Hypothalamus (tissue), 51 donors: ENCODE results near the gene DUSP18.
"Not testable (repeated sequence)": the region's sequence is repeated elsewhere in the genome, so short reads cannot be mapped to it uniquely, and the experiment has no call there.

ENCODE experiments used
- DNase-seq, 51 donors: peaks; one replicate each; lab custom pipeline; 2025; lab: John Stamatoyannopoulos, UW

The DUSP18 gene

DNA sequence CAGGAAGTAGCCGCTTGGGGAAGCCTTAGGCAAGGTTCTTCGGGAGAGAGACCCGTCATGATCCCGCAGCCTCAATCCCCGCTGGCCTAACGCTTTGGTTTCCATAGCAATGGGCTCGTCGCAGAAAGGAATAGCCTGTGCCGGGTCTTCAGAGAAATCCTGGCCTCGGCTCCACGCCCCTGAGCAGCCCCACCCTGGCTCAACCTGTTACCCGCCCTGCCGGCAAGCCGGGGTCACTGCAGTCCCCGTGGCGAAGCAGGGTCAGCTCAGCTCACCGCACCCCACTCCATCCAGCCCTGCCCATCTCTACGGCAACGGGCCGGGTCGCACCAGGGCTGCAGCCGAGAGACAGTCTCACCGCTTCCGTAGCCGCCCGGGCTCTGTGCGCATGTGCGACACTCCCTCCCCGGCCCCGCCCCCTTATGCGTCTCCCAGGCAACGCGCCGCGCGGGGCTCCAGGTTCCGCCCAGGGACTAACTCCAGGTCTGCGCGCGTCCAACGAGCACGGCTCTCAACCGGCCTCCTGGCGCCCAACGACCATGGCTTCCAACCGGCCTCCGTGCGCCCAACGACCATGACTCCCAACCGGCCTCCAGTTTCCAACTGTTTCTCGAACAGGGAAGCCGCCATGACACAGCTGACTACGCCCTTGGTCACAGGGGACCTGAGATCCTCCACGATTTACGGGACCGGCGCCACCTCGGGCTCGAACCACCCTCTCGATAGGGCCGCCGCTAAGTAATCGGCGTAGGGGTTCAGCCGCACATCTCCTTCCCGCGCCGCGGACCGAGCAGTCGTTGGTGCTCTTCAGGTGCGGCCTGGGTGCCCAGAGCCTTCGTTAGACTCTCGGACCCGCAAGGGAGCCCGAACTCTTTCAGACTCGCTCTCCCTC is at the start of gene DUSP18:
TSS of gene DUSP18 (minus strand) at position 382 of the 892 bp plus-strand sequence. CDS start 3,872 bp downstream, outside the sequence.
- DNase-seq, result peak; percentile 60 to 96 (median 88)

DNA sequence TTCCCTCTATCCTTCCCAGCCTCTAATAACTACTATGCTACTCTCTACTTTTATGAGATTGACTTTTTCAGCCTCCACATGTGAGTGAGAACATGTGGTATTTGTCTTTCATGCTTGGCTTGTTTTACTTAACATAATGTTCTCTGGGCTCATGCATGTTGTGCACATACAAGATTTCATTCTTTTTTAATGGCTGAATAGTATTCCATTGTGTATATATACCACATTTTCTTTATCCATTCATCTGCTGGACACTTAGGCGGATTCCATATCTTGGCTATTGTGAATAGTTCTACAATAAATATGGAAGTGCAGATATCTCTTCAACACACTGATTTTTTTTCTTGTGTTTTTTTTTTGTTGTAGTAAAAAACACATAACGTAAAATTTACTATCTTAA is 46.4 kb upstream of the DUSP18 start:
- DNase-seq, result no peak

DNA sequence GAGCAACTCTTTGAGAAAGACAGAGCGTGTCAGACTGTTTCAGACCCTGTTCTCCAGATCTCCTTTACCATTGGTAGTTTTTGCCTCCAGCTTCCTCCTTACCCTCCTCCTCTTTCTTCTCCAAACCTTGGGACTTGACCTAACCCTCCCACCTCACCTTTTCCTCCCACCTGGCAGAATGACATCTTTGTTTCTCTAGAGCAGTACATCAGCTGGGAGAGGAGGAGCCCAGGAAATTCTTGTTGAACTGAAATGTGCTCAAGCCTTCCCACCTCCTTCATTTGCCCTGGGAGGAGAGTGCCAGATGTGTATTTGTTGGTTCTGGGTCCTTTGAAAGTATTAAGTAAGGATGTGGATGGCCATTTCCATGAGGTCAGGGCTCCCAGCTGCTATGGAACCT is 44.4 kb upstream of the DUSP18 start:
- no peak for DNase-seq

DNA sequence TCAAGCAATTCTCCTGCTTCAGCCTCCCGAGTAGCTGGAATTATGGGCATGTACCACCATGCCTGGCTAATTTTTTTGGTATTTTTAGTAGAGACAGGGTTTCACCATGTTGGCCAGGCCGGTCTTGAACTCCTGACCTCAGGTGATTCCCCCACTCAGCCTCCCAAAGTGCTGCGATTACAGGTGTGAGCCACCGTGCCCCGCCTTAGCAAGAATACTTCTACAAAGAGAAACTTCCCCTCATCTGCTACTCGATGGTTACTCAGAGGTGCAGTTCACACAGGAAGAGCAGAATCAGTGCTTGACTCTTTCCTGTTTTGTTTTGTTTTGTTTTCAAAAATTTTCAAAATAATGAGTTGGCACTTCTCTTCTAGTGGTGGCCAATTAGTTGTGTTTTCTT is 42.3 kb upstream of the DUSP18 start:
- not testable (repeated sequence) for DNase-seq

DNA sequence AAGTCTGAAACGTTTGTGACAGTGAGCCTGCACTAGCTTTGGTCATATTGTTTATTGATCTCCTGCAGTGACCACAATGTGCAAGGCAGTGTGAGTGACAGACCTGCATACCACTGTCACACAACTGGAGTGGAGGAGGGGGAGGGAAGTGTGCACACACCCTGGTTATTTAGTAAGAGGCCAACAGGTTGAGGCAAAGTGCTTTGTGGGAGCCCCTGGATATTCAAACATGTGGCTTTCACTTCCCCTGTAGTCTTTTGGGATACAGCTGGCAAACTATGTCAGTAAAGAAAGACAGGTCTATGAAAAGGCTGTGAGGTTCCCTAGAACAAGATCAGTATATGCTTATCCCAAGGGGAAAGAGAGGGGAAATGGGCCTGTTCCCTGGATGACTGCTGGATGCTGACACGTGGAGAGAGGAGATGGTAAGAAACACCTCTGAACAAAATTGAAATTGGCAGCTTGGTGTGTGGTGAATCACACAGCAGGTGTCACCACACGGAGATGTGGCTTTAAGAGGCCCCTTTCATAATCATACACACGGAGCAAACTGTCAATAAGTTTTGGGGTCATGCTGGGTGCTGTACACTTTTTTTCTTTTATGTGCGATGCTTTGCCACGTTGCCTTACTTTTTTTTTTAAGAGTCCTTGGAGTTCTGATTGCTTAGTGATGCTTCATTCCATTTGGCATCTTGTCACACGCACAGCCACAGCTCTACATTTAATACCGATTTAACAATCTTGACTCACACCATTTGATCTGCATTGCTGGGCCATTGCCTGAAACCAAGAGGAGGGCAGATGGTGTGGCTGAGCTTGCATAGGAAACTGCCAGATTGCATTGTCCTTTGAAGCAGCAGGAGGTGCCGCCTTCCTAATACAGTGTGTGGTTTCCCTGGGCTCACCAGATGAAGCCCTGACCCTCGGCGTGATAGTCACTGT is 38.3 kb upstream of the DUSP18 start:
- peak in 1 of 51 donors; percentile 32 for DNase-seq

DNA sequence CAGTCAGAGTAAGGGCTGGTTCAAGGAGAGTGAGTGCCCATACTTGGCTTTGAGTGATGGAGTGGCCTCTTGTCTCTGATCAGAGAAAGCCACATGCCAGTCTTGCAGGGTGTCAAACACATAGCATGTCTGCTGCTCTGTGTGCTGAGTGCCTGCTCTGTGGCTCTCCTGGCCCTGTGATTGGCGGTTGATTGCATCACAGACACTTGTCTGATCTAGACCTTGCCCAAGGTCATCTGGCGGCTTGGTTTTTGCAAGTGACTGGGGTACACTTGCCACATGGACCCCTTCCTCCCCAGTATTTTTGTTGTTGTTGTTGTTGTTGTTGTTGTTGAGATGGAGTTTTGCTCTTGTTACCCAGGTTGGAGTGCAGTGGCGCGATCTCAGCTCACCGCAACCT is 37.3 kb upstream of the DUSP18 start:
- DNase-seq, result no peak

DNA sequence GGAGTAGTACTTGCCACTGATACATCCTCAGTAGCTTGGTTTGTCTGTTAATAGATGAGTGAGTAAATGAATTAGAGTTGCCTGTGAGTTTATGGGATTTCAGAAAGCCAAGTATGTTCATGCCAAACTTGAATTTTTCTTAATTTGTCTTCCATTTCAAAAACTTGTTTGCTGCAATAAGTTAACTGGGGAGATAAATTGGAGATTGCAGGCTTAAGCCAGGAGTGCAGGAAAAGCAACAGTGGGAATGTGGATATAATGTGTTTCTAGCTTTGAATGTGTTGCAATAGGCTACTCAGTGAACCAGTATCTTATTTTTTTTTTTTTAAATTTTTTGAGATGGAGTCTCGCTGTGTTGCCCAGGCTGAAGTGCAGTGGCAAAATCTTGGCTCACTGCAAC is 35.2 kb upstream of the DUSP18 start:
- no peak for DNase-seq

DNA sequence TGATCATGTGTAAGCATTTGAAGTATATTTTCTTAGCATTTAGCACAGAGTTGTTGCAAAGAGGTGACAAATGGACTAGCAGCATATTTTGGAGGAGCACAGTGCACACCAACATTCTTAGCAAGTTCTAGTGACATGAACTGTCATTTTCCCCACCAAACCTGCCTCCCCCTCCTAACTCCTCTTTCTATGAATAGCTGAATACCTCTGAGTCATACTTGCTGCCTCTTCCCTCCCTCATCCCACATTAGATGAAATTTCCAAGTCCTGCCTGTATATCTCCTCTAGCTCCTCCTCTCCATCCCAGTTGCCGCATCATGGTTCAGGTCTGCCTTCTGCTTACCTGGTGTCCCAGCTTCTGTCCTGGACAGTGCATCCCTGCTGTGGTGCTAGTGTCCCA is 34.2 kb upstream of the DUSP18 start:
- peak in 1 of 51 donors; percentile 30 for DNase-seq

DNA sequence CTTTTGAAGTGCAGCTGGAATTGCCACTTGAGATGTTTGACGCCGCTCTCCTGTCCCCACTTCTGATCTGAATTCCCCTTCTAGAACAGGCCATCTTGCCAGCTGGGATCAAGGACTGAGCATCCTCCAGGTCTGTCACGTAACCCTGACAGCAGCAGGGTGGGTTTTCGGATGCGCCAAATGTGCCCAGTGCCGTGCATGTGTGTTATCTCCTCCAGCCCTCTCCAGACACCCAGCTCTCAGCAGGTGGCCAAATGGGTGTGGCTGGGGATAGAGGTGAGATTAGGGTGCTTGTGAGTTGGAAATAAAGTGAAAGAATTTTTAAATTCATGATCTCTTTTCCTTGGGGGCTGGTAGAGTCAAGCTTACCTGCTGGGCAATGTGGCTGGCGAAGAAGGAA is 30.3 kb upstream of the DUSP18 start:
- no peak for DNase-seq

DNA sequence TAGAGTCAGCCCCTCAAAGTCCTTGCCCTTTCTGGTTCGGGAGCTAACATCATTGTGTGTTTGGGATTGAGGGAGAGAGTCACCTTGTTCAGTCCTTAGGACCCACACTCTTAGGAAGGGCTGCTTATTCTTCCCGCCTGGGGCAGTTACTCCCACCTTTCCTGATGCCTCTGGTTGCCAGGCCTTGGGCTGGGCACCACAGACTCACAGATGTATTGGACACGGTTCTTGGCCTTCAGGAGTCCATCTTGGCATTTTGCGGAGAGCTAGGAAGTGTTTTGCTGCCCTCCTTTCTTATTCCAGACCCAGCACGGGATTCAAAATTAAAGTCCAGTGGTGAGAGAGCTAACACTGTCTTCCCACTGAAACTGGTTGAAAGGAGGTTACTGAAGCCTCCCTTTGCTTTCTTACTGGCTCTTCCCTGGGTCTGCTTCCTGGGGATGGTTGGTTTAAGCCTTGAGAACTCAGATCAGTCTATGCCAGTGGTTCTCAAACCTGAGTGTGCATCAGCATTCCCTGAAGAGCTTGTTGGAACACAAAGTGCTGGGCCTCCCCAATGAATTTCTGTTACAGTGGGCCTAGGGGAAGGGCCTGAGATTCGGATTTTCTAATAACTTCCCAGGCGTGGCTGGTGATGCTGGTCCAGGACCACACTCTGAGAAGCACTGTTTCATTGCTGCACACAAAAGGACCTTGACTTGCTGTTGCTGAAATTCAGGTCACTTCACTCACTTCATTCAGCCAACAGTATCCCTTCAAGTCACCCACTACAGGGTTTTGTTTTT is 28.4 kb upstream of the DUSP18 start:
- DNase-seq, result peak in 2 of 51 donors; percentile 27 to 52

DNA sequence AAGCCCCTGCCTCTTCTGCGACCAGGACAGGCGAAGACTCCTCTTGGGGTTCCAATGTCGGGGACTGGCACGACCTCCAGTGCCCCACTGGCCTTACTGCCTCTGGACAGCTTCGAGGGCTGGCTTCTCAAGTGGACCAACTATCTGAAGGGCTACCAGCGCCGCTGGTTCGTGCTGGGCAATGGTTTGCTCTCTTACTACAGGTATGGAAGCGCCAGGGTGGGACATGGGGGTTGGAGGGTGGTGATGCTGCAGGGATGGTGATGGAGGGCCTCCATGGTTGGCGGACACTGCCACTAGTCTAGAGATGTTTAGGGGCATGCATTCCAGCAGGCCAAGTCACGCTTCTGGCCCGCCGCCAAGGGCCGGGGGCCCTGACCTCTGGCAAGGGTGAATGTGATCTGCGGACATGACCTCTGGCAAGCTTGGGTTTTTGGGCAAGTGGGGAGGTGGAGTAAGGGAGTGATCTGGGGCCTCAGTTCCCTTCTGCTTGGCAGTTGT is 27.7 kb upstream of the DUSP18 start:
- peak in 28 of 51 donors; percentile 23 to 76 (median 42) for DNase-seq

DNA sequence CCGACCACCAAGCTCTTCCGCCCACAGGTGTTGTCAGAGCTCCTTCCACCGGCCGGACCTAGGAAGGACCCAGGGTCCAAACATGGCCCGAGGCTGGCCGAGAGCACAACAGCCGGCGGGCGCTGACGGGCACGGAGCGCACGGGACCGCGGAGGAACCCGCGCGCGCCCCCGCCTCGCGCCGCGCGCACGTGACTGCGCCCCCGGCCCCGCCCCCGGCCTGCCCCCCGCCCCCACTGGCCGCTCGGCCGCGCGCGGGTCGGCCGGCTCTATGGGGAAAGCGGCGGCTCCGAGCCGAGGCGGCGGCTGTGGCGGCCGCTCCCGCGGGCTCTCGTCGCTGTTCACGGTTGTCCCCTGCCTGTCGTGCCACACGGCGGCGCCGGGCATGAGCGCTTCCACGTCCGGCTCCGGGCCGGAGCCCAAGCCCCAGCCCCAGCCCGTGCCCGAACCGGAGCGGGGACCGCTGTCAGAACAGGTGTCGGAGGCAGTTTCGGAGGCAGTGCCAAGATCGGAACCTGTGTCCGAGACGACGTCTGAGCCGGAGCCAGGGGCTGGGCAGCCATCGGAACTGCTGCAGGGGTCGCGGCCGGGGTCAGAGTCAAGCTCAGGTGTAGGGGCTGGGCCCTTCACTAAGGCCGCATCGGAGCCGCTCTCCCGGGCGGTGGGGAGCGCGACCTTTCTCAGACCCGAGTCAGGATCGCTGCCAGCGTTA is 27.1 kb upstream of the DUSP18 start, which contains the start of gene OSBP2:
TSS of gene OSBP2 (plus strand) at position 235 of the 711 bp plus-strand sequence. CDS start at position 271, 36 bp downstream.
- peak in 41 of 51 donors; percentile 19 to 76 (median 46) for DNase-seq

DNA sequence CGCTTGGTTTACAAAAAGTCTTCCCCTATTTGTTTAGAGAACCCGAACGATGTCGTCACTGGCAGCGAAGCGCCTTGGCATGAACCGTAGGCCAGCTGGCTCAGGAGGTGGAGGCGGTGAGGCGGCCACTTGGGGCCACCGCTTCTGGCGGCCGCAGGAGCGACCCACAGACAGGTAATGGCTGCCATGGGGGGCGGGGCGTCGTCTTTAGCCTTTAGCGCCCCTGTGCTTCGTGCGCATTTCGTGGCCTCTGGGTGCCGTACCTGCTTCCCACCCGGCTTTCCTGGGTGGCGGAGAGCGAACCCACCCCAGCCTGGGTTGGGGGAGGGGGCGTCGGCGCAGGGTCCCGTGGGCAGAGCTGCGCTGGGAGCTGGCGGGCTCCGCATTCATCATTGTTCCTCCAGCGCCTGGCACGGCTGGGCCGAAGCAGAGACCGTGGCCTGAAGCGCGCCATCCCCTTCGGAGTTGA is 26.5 kb upstream of the DUSP18 start:
- peak in 44 of 51 donors; percentile 15 to 76 (median 51) for DNase-seq

DNA sequence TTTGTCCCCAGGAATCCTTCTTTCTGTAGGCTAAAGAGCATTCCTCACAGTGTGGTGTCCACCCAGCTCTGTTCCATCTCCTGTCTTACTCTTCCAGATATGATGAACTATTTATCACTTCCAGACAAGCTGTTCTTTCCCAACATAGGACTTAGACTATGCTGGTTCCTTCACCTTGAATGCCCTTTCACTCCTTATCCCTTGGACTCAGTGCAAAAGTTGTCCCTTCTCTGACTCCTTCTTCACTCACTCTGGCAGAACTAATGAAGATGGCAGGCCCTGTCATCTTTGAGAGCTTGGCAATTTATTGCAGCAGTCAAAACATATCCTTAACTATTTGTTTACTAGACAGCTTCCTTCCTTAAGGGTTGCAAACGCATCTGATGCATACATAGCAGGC is 23.5 kb upstream of the DUSP18 start:
- no peak for DNase-seq

DNA sequence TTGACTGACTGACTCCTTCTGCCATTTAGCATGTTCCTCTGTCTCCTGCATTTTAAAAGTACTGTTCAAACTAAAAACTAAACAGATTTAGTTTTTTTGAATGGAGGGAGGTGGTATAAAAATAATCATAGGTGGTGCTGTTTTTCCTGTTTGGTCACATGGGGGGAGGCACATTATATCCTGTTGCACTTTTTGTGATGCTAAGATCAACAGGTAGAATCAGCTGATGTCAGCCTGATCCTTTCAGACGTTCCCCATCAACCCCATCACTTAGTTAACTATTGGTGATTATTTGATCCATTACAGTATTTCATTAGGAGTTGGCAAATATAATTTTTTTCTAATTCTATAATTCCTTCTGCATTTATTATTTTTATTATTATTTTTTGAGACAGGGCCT is 21.9 kb upstream of the DUSP18 start:
- no peak for DNase-seq

DNA sequence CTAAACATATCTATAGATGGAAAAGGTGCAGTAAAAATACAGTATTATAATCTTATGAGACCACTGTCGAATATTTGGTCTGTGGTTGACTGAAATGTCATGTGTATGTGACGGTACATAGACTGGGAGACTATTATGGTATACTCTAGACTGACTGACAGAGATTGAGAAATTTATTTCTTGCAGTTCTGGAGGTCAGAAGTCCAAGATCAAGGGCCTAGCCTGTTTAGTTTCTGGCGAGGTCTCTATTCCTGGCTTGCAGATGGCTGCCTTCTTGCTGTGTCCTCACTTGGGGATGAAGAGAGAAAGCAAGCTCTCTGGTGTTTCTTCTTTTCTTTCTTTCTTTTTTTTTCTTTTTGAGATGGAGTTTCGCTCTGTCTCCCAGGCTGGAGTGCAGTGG is 19.7 kb upstream of the DUSP18 start:
- DNase-seq, result no peak

DNA sequence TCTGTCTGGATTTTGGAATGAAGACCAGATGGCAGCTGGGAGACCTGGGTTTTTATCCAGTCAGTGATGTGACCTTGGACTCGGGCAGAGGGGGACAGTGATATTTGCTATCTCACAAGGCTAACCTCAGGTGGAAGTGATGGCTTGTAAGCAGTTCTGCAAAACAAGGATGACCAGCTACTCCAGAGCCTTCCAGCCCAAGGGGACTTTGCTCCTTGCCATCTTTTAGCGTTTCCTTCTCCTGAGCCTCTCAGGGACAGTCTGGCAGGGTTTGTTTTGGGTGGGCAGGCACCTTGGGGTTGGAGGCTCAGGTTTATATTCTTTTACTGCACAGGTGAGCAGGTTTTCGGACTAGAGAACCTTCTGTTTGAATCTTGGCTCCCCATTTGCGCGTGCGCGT is 17.5 kb upstream of the DUSP18 start:
- DNase-seq, result no peak

DNA sequence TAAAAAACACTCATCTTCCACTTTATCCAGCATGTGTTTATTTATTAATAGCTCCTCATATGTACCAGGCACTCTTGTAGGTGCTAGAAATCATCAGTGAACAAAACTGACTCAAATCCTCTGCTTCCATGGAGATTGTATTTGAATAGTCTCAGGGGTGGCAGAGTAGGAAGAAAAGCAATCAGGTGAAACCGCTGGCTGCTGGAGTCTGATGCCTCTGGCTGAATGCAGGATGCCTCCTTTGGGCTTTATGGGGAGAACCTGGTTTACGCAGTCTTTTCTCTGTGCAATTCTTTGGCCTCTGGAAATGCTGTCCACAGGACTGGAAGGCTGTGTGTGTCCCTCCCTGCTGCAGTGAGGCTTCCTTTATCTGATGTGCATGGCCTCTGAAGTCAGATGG is 14.2 kb upstream of the DUSP18 start:
- peak in 1 of 51 donors; percentile 39 for DNase-seq
